Measurements from ENCODE around the gene ARHGAP12.

The ARHGAP12 gene

DNA sequence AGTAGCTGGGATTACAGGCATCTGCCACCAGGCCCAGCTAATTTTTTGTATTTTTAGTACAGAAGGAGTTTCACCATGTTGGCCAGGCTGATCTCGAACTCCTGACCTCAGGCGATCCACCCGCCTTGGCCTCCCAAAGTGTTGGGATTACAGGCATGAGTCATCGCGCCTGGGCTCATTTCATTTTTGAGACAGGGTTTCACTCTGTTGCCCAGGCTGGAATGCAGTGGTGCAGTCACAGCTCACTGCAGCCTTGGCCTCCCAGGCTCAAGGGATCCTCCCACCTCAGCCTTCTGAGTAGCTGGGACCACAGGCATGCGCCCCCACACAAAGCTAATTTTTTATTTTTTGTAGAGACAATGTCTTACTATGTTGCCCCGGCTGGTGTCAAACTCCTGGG is 159.7 kb downstream of the ARHGAP12 start:
- peak; percentile 78 for DNase-seq (ENCODE audit: low read depth)

DNA sequence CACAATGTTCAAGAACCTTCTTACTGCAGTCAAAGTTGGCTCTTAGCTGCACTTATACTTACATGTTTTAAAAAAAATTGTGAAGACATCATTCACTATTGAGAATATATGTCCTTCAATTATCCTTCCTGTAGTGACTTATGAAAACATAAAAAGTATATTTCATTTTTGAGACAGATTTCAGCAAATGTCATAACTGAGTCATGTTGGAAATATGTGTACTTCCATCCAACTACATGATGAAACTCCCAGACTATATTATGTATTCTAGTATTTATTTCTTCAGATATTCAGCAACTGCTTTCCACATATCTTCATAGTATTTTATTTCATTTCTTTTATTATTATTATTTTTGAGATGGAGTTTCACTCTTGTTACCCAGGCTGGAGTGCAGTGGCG is 160.2 kb downstream of the ARHGAP12 start:
- peak; percentile 75 for DNase-seq (ENCODE audit: low read depth)

DNA sequence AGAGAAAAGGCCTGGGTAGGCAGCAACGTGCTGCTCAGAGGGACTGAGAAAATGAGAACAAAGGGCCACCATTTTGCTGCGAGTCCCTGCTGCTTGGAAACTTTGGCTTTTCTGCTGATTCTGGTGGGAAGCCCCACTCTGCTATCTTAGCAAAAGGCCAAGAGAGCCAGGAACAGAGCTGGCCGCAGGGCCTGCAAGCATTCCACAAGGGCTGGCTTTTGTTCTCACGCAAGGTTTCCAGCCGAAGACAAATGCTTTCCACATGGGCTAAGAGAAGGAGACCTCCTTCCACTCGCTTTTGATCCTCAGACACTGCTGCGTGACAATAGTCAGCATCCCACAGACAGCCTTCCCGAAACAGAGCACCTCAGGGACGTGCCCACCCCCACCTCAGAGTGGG is 163.1 kb downstream of the ARHGAP12 start:
- no peak for DNase-seq (ENCODE audit: low read depth)

DNA sequence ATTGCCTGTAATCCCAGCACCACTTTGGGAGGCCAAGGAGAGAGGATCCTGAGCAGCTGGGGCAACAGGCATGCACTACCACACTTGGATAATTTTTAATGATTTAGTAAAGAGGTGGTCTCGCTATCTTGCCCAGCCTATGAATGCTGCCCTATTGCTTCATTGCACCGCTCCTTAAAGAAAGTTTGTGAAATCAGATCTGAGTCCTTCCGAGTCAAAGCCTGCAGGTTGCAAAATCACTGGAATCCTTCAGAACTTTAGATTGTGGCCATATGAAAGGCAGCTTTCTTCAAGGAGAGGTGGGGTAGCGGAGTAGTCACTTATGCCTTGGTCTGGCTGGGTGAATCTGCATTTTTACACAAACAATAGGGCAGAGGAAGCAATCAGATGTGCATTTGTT is 166.3 kb downstream of the ARHGAP12 start:
- no peak for DNase-seq (ENCODE audit: low read depth)

DNA sequence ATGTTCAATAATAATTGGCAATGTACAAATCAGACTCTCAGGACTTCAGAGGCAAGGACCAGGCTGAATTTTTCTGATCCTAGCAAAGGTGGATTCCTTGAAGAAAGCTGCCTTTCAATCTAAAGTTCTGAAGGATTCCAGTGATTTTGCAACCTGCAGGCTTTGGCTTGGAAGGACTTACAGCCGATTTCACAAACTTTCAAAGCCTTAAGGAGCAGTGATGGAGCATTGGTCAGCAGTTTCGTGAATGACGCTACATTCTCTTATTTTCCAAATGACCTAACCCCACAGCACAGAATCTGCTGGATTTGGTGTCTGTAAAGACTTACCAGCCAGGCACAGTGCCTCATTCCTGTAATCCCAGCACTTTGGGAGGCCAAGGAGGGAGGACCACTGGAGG is 167.5 kb downstream of the ARHGAP12 start:
- DNase-seq (ENCODE audit: low read depth), result no peak

DNA sequence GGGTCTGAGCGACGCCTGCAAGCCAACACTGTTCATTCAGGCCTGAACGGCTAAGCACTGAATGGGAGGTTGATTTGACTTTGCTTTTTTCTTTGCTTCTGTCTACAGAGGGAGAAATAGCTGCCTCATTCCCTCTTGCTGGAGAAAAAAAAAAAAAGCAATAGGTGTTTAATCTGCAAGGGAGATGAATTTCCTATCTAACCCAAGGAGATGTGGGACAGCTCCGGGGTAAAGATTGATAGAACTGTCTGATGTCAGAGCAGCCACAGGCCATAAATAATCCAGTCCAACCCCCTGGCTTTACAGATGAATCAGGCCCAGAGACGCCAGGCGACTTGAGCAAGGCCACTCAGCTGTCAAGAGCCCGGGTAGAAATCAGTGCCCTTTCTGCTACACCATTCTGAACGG is 168.0 kb downstream of the ARHGAP12 start:
- peak; percentile 14 for DNase-seq (ENCODE audit: low read depth)

DNA sequence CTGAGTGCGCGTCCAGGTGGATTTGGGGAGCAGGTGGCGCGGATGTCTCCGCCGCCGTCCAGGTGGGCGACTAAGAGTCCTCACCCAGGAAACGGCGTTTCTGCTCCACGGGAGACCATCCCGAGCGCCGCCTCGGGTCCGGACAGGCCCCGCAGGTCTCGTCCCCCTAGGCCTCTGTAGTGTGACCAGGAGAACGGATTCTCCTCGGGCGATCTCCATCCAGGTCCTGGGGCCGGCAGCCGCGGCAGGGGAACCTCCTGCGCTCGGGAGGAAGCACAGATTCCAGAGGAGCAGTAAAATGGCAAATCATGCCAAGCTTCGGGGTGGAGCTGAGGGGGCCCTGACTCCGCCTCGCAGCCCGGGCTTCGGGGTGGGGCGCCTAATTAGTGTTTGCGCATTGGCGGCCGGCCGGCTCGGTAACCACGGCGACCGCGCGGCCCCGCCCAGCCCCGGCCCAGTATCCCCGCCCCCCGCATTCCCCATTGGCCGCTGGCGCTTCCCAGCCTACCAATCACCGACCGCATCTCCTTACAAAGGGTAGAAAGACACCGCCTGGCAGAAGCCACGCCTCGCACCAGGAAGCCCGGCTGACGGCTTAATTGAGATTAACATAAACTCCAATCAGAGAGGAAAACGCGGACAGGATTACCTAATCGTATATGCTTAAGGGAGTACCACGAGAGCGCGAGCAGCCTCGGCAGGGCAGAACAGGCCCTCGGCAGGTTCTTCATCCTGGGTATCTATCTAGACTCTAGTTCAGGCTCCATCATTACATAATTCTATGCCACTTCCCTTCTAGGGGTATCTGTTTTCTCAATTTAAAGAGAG is 168.6 kb downstream of the ARHGAP12 start:
- peak; percentile 98 for DNase-seq (ENCODE audit: low read depth)

DNA sequence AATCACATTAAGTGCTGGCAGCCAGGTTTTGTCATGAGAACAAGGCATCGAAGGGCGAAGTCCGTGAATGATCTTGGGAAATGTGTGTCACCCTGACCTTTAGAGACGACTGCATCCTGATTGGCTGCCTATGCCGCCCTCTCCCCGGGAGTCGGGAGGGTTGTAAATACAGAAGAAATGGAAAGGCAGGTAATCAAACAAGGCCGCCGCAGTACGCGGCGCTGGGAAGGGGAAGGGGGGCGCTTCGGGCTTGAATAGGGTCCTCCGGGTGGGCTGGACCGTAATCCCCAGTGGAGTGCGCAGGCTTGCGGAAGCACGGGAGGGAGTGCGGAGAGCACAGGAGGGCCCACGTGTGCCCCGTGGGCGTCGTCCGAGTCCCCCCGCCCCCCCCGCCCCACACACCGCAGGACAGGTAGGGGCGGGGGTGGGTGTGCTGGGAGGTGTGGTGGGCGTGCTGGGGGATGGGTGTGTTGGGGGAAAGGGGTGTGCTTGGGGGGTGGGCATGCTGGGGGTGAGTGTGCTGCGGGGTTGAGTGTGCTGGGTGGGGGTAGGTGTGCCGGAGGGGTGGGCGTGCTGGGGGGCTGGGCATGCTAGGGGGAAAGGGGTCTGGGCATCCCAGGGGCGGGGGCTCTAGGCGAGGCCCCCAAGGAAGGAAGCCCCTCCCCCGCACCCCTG is 169.4 kb downstream of the ARHGAP12 start:
- DNase-seq (ENCODE audit: low read depth), result peak; percentile 36

DNA sequence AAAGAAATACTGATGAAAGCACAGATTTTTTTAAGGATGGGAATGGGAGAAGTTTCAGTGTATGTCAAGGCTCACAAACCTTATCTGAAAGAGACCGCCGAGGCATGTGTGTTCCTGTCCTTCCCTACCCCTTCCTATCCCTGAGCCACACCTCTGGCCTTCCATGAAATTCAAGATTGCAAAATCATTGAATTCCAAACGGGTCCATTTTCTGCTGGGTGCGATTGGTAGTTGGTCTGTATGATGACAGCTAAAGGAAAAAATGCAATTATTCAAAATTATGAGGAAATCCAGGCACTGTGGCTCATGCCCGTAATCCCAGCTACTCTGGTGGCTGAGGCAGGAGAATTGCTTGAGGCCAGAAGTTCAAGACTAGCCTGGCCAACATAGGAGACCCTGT is 170.1 kb downstream of the ARHGAP12 start:
- peak; percentile 24 for DNase-seq (ENCODE audit: low read depth)

DNA sequence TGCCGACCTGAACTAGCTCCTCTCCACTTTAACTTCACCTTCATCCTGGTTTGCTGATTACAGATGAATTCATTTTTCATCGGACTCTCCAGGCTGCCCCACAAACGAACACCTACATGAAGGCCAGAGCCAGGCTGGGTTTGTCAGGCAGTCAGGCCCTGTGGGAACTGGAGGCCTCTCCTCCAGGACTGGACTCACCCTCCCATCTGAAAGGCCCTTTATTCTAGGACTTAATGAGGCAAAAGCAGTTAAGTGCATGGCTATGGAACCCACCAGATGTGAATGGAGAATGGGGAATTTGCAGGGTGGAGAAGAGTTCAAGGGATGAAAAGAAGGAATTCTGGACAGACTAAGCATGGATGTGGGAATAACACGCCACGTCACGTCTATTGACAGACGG is 170.8 kb downstream of the ARHGAP12 start:
- DNase-seq (ENCODE audit: low read depth), result no peak

DNA sequence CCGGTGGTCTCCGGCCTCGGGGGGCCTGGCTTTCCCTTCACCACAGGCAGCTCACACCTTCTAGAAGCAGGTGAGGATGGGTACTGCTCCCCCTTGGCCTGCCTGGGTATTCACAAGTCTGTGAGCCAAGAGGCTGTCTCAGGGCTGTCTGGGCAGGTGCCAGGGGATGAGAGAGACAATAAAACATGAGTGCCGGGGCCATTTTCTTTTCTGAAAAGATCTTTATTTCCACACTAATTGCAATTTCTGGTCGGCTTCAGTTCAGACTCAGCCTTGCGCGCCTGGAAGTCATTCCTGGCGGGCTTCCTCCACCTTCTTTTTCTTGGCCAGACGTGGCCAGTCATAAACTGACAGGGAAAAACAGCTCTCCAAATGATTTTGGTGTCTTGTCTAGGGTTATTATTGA is 171.2 kb downstream of the ARHGAP12 start:
- no peak for DNase-seq (ENCODE audit: low read depth)

DNA sequence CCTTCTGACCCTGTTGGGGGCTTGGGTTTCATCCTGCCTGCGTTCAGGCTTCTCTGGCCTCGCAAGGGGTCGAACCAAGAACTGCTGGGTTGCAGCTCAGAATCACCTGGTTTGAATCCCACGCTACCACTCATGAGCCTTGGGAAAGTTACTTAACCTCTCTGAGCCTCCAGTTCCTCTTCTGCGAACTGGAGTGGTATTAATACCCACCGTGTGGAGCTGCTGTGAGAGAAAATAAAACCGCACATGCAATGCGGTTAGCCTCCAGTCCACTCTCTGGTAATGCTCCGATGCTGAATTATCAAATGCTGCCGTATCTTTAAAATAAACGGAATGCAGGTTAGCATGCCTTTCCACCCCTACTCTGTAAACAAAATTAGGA is 171.9 kb downstream of the ARHGAP12 start:
- DNase-seq (ENCODE audit: low read depth), result no peak

DNA sequence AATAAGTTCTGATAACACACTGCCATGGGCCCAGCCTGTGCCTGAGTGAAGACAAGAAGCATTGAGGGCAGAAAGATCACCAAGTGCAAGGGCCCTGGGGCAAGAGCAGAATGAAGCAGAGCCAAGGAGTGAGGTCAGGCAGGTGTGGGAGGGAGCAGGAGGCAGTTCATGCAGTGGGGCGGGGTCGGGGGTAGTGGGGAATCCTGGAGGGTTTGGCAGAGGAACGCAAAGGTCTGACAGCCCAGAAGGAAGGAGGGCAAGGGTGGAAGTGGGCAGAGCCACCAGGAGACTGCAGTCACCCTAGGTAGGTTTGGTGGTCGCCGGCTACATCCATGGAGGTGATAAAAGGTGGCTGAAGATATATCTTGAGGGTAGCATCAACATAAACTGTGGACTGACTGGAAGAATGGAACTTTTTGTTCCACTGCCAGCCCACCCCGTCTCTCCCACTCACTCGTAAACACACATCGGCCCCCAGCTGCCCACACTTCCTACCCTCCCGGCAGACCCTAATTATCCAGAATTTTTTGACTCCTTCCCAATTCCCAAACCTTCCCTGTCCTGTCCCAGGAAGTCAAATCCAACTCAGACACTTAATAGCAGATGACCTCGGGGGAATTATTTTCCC is 172.4 kb downstream of the ARHGAP12 start:
- no peak for DNase-seq (ENCODE audit: low read depth)

All from ELR (cell line).